Neural progenitor cell (in vitro differentiated cells): Measurements from ENCODE around the gene PLA2G6. TPM values are rescaled to one million over a fixed set of nuclear protein-coding genes. Genes with fewer than 3 reads are reported as not detected.
A peak's percentile ranks its signal among the peaks of the same experiment; 100 is the strongest.

Experiments
- DNase-seq: peaks from one replicate; pipeline ENCODE4 v3.0.0-alpha.2; 2016; ENCODE audit warnings: low spot score
- H2AFZ ChIP-seq: fragments of 200-600 bp; sonication (generic); replicated peaks from 2 replicates; pipeline ENCODE4 v1.6.1; 2016; ENCODE audit warnings: antibody characterized with exemption
- H3F3A ChIP-seq: fragments of 200-600 bp; sonication (generic); 2 replicates; pipeline ENCODE4 v1.6.1; 2016; ENCODE audit warnings: antibody characterized with exemption, low read depth
- H3K27ac ChIP-seq: fragments of 200-600 bp; sonication (generic); 2 replicates; pipeline ENCODE4 v1.5.1; 2016; ENCODE audit warnings: mild to moderate bottlenecking
- H3K27me3 ChIP-seq: fragments of 200-600 bp; sonication (generic); 2 replicates; pipeline ENCODE4 v1.6.1; 2016; ENCODE audit warnings: mild to moderate bottlenecking, moderate library complexity
- H3K36me3 ChIP-seq: fragments of 200-600 bp; sonication (generic); 2 replicates; pipeline ENCODE4 v1.5.1; 2016
- H3K4me1 ChIP-seq: fragments of 200-600 bp; sonication (generic); 2 replicates; pipeline ENCODE4 v1.6.1; 2016; ENCODE audit warnings: mixed run types
- H3K4me2 ChIP-seq: fragments of 200-600 bp; sonication (generic); 2 replicates; pipeline ENCODE4 v1.6.1; 2016
- H3K4me3 ChIP-seq: fragments of 200-600 bp; sonication (generic); 2 replicates; pipeline ENCODE4 v1.5.1; 2016
- H3K79me2 ChIP-seq: fragments of 200-600 bp; sonication (generic); 2 replicates; pipeline ENCODE4 v1.6.1; 2016; ENCODE audit warnings: low read depth
- H3K9ac ChIP-seq: fragments of 200-600 bp; sonication (generic); 2 replicates; pipeline ENCODE4 v1.6.1; 2016
- H3K9me3 ChIP-seq: fragments of 200-600 bp; sonication (generic); 2 replicates; pipeline ENCODE4 v1.5.1; 2016; ENCODE audit warnings: low read depth
- H4K20me1 ChIP-seq: fragments of 200-600 bp; sonication (generic); 2 replicates; pipeline ENCODE4 v1.6.1; 2016; ENCODE audit warnings: low read depth
- H3K27ac Mint-ChIP-seq: 3 replicates; pipeline ENCODE4 v1.8.0; 2021; ENCODE audit warnings: mixed read lengths
- H3K27me3 Mint-ChIP-seq: 2 replicates; pipeline ENCODE4 v1.8.0; 2022; ENCODE audit warnings: low read depth, mild to moderate bottlenecking, inconsistent platforms, moderate library complexity, mixed read lengths; ENCODE audit not compliant: insufficient read depth
- H3K36me3 Mint-ChIP-seq: 3 replicates; pipeline ENCODE4 v1.8.0; 2021; ENCODE audit warnings: mixed read lengths
- H3K4me1 Mint-ChIP-seq: 3 replicates; pipeline ENCODE4 v1.8.0; 2021; ENCODE audit warnings: mixed read lengths
- H3K4me3 Mint-ChIP-seq: 3 replicates; pipeline ENCODE4 v1.8.0; 2021; ENCODE audit warnings: mild to moderate bottlenecking, moderate library complexity, mixed read lengths
- H3K9me3 Mint-ChIP-seq: 3 replicates; pipeline ENCODE4 v1.8.0; 2020; ENCODE audit warnings: mixed read lengths
- EZH2 ChIP-seq: fragments of 200-600 bp; sonication (generic); IDR thresholded peaks from 2 replicates; pipeline ENCODE4 v1.6.1; 2017; ENCODE audit warnings: antibody characterized with exemption, mild to moderate bottlenecking, moderate library complexity
- EZH2phosphoT487 ChIP-seq: fragments of 200-600 bp; sonication (generic); IDR thresholded peaks from 2 replicates; pipeline ENCODE4 v1.6.1; 2017; ENCODE audit warnings: antibody characterized with exemption
- total RNA-seq: library from RNA; depleted of rRNA; stranded (reverse); fragments of >200 nt; gene quantifications from 2 replicates; pipeline ENCODE4 v1.2.3, GENCODE V29; 2015; ENCODE audit warnings: low replicate concordance
- TF ChIP-seq, protein P1 (sequence below): fragments of 200-600 bp; sonication (generic); IDR thresholded peaks from 2 replicates; pipeline ENCODE4 v1.5.1; 2017; ENCODE audit warnings: antibody characterized with exemption, mild to moderate bottlenecking

The PLA2G6 gene
- total RNA-seq, 1 donor from 2014 or later = 20.1 TPM

DNA sequence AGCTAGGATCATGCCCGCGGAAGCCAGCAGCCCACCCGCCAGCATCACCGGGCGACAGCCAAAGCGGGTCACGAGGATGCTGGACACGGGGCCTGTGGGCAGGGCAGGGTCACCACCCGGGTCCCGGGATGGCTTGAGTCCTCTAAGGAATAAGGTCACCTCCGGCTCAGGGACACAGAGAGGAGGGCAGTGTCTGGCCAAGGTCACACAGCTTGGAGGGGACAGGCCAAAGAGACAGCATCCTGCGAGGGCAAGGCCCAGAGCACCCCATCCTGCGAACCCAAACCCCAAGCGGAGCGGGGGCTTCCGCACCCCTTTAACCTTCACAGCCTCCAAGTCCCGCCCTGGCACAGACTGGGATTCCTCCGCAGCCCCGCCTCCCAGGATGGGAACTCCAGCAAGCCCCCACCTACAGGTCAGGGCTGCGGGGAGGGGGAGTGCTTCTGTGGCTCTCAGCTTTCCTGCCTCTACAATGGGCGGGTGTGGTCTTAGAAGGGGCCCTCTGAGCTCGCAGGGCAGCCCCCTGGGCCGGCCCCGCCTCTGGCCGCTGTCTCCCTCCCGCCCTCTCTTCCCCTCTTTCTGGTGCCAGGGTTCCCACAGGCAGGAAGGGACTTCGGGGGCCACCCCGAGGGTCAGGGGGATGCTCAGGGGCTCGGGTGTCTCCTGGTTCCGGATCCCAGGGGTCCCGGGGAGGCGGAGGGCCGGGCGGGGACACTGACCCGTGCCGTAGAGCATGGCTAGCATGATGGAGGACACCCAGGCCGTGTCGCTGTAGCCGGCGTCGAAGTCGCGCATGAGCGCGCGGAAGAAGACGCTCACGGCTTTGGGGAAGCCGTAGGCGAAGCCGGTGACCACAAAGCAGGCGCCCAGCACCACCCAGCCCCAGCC is 99.4 kb downstream of the PLA2G6 start:
- Histone ChIP-seq H2AFZ (no peak overlapping the region), H3K4me3 (peak overlapping the region; percentile 24), H3K4me2 (peak overlapping the region; percentile 67), H3K36me3 (no peaks in the 10 kb centered on the region), H3K4me1 (peaks cover 45% of the 10 kb centered on the region), H3K27me3 (peaks cover 31% of the 10 kb centered on the region), H3K27ac (no peak overlapping the region), H4K20me1 (no peaks in the 10 kb centered on the region), H3K9me3 (no peaks in the 10 kb centered on the region), H3K79me2 (no peaks in the 10 kb centered on the region), H3K9ac (no peak overlapping the region), H3F3A (peaks cover 39% of the 10 kb centered on the region)
- Mint-ChIP-seq H3K9me3 (no peaks in the 10 kb centered on the region), H3K4me1 (peaks cover 8% of the 10 kb centered on the region), H3K4me3 (no peak overlapping the region), H3K27ac (no peak overlapping the region), H3K36me3 (no peaks in the 10 kb centered on the region), H3K27me3 (peaks cover 15% of the 10 kb centered on the region)
- TF ChIP-seq EZH2phosphoT487 (no peak), EZH2 (no peak)
- TF ChIP-seq, protein P1, sequence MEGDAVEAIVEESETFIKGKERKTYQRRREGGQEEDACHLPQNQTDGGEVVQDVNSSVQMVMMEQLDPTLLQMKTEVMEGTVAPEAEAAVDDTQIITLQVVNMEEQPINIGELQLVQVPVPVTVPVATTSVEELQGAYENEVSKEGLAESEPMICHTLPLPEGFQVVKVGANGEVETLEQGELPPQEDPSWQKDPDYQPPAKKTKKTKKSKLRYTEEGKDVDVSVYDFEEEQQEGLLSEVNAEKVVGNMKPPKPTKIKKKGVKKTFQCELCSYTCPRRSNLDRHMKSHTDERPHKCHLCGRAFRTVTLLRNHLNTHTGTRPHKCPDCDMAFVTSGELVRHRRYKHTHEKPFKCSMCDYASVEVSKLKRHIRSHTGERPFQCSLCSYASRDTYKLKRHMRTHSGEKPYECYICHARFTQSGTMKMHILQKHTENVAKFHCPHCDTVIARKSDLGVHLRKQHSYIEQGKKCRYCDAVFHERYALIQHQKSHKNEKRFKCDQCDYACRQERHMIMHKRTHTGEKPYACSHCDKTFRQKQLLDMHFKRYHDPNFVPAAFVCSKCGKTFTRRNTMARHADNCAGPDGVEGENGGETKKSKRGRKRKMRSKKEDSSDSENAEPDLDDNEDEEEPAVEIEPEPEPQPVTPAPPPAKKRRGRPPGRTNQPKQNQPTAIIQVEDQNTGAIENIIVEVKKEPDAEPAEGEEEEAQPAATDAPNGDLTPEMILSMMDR = no peak
- DNase-seq = no peak

GRCh38 chr22:38081636-38081940 is 100.0 kb downstream of the PLA2G6 start:
- Mint-ChIP-seq H3K9me3 (no peaks in the 10 kb centered on the region), H3K4me1 (peaks cover 10% of the 10 kb centered on the region), H3K27ac (no peak overlapping the region), H3K4me3 (no peak overlapping the region), H3K36me3 (no peaks in the 10 kb centered on the region), H3K27me3 (peaks cover 13% of the 10 kb centered on the region)
- DNase-seq = no peak
- H3K27ac ChIP-seq = no peak overlapping the region
- H4K20me1 ChIP-seq = no peaks in the 10 kb centered on the region
- peak overlapping the region; percentile 24 for H3K4me3 ChIP-seq
- peaks cover 38% of the 10 kb centered on the region for H3F3A ChIP-seq
- TF ChIP-seq, protein P1 = no peak
- TF ChIP-seq EZH2phosphoT487 (no peak), EZH2 (peak; percentile 31)
- no peak overlapping the region for H3K9ac ChIP-seq
- no peaks in the 10 kb centered on the region for H3K9me3 ChIP-seq
- H3K4me1 ChIP-seq = peaks cover 45% of the 10 kb centered on the region
- H3K79me2 ChIP-seq = no peaks in the 10 kb centered on the region
- H3K4me2 ChIP-seq = peak overlapping the region; percentile 67
- H2AFZ ChIP-seq = no peak overlapping the region
- no peaks in the 10 kb centered on the region for H3K36me3 ChIP-seq
- peaks cover 31% of the 10 kb centered on the region for H3K27me3 ChIP-seq

DNA sequence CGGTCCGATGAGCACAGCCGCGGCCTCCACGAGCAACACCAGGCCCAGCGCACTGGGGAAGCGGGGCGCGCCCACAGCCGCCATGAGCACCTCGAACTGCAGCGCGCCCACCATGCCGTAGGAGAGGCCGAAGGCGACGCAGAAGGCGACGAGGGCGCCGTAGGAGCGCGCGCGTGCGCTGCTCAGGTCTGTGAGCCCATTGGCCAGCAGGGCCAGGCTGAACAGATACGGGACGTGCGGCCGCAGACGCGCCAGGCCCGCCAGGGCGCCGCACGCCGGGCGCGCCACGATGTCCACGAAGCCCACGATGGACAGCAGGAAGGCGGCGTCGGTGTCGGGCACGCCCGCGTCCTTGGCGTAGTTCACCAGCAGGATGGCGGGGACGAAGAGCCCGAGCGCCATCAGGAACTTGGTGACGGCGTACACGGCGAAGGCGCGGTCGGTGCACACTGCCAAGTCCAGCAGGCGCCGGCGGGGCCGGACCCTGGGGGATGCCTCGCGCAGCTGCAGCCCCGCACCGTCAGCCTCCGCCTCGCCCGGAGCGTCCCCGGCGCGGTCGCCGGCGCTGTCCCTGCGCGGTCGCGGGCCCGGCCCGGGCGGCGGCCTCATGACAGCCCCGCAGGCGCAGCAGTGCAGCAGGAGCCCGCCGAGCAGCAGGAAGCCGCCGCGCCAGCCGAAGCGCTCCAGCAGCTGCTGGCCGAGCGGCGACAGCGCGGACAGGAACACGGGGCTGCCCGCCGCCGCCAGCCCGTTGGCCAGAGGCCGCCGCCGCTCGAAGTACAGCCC is 100.6 kb downstream of the PLA2G6 start:
- TF ChIP-seq, protein P1 = no peak
- peak; percentile 63 for TF ChIP-seq EZH2
- no peak overlapping the region for H3K9ac ChIP-seq

More for the DNA sequence above, 100.6 kb downstream of the PLA2G6 start:
- no peaks in the 10 kb centered on the region for H3K9me3 Mint-ChIP-seq
- Histone ChIP-seq H3K9me3 (no peaks in the 10 kb centered on the region), H2AFZ (no peak overlapping the region), H3K4me1 (peaks cover 43% of the 10 kb centered on the region), H4K20me1 (no peaks in the 10 kb centered on the region), H3K36me3 (no peaks in the 10 kb centered on the region), H3K27ac (no peak overlapping the region), H3K4me3 (peak overlapping the region; percentile 24), H3K79me2 (no peaks in the 10 kb centered on the region), H3K27me3 (peaks cover 31% of the 10 kb centered on the region), H3K4me2 (peak overlapping the region; percentile 67), H3F3A (peaks cover 38% of the 10 kb centered on the region)
- no peak overlapping the region for H3K4me3 Mint-ChIP-seq
- peaks cover 15% of the 10 kb centered on the region for H3K4me1 Mint-ChIP-seq
- peak; percentile 74 for DNase-seq
- no peaks in the 10 kb centered on the region for H3K36me3 Mint-ChIP-seq
- H3K27ac Mint-ChIP-seq = no peak overlapping the region
- peaks cover 13% of the 10 kb centered on the region for H3K27me3 Mint-ChIP-seq
